ENCODE data around the gene GPR85.
"Not testable (repeated sequence)": the region's sequence is repeated elsewhere in the genome, so short reads cannot be mapped to it uniquely, and the experiment has no call there.

Gene GPR85

GRCh38 chr7:113083816-113084495 is 2.7 kb downstream of the GPR85 start:
- DNase-seq = no peak

- DNase-seq = no peak
These were observed 3.4 kb downstream of the GPR85 start for GRCh38 chr7:113083132-113083815.

DNA sequence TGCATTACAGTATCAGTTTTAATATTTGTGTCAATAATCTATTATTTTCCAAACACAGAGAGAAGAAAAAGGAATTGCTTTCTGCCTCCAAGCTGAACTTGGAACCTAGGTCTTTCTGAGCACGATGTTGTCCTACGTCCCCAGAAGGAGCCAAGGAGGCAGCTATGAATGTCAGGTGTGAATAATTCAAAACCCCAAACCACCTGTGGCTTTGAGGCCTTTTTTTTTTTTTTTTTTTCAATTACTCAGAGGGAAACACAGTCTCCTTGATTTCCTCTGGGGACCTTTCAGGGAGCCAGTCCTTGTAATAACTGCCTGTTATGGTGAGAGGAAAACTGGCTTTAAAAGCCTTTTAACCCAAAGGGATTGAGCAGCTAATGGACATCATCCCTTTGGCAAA is 8.3 kb downstream of the GPR85 start:
- DNase-seq = no peak

DNA sequence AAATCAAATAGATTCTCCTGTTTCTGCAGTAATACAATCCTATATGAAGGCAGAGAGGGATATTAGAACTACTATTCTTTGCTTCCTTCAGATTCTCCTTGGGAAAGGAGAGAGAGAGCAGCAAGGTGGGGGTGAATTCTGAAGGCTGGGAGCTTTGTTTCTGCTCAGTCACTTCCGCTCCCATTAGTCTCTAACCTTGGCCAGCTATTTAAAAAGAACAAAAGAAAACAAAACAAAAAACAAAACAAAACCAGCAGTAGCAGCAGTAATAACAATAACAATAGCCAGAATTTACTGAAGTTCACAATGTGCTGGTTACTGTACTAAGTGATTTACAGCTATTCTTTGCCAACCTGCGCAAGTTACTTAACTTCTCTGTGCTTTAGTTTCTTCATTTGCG is 9.9 kb downstream of the GPR85 start:
- no peak for DNase-seq

- no peak for DNase-seq
These were observed 15.2 kb downstream of the GPR85 start for GRCh38 chr7:113071465-113071864.

DNA sequence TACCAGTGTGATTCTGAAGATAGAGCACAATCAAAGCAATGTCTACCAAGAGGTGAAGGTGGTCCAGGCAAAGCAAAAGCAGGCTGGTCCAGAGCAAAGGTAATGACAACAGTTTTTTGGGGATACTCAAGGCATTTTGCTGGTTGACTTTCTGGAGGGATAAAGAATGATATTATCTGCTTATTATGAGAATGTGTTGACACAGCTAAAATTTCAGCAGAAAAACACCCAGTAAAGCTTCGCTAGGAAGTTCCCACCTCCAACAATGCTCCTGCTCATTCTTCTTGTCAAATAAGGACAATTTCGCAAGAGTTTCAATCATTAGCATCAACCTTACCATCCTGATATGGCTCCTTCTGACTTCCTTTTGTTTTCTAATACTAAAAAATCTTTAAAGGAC is 24.1 kb downstream of the GPR85 start:
- DNase-seq = no peak

- no peak for DNase-seq
These were observed 26.5 kb downstream of the GPR85 start for GRCh38 chr7:113060100-113060499.

- DNase-seq = no peak
These were observed 31.7 kb downstream of the GPR85 start for GRCh38 chr7:113054938-113055337.

GRCh38 chr7:113054272-113054671 is 32.4 kb downstream of the GPR85 start:
- not testable (repeated sequence) for DNase-seq

- not testable (repeated sequence) for DNase-seq
These were observed 37.4 kb downstream of the GPR85 start for GRCh38 chr7:113049221-113049620.

DNA sequence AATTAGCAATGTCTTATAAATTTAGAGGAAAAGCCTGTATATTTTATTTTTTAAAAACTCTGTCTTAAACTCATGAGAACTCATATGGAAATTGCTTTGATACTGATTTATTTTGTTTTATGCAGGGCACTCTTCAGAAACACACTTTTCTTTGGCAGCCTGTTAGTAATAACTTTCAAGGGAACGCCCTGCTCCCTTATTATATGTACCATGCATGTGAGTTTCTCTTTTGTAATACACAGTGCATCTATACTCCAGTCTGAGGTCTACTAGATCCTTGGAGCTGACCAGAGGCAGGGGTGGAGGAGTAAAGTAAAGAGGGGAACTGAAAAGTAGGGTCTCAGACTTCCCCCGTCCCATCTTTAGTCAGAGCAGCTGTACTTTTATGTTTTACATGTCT is 40.2 kb downstream of the GPR85 start:
- DNase-seq = no peak

DNA sequence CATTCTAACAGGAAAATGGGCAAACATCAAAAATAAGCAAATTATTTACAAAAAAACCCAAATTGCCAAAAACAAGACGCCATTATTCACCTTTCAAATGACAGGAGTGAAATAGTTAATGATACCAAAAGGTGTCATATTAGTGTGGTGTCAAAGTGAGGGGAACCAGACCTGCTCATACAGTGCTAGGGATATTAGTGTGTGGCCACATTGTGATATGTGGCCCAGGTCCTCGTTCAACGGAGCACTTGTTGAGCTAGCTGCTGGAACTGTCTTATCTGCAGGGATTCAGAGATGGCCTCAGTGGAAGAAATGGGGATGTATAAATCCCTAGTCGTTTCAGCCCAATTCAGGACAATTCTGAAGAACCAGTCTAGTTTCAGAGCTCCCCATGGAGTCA is 41.2 kb downstream of the GPR85 start:
- no peak for DNase-seq

- no peak for DNase-seq
These were observed 42.2 kb downstream of the GPR85 start for GRCh38 chr7:113044394-113044793.

- DNase-seq = no peak
These were observed 45.8 kb downstream of the GPR85 start for GRCh38 chr7:113040849-113041248.

GRCh38 chr7:113033959-113034358 is 52.7 kb downstream of the GPR85 start:
- DNase-seq = no peak
